22Rv1 (cell line): ENCODE measurements around the gene STK32A.

Experiments
- H3K27ac ChIP-seq: fragments of 450-650 bp; 2 replicates; pipeline ENCODE4 v1.5.1; 2017
- CTCF ChIP-seq: fragments of 450-650 bp; IDR thresholded peaks from 2 replicates; pipeline ENCODE4 v1.5.1; 2017; ENCODE audit warnings: mild to moderate bottlenecking
- ZFX ChIP-seq: fragments of 450-650 bp; IDR thresholded peaks from 2 replicates; pipeline ENCODE4 v1.6.1; 2017; ENCODE audit warnings: antibody characterized with exemption, borderline replicate concordance

Gene STK32A

DNA sequence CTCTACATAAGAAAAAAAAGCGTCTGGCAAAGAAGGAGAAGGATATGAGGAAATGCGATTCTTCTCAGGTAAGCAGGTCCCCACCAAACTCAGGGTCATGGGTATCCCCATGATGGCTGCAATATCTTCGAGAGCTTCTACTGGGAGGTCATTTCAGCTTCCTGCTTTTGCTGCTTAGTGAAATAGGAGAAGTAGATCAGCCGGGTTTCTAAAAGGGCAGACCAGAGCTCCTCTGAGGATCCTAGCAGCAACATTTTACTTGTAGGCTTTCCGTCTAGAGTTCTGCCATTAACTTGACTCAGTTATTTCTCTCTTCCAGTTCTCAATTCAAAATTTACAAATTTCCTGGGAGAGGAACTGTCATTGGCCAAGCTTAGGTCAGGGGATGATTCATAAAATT is 140.3 kb downstream of the STK32A start:
- H3K27ac ChIP-seq: no peak overlapping the region
- TF ChIP-seq ZFX (no peak), CTCF (no peak)

DNA sequence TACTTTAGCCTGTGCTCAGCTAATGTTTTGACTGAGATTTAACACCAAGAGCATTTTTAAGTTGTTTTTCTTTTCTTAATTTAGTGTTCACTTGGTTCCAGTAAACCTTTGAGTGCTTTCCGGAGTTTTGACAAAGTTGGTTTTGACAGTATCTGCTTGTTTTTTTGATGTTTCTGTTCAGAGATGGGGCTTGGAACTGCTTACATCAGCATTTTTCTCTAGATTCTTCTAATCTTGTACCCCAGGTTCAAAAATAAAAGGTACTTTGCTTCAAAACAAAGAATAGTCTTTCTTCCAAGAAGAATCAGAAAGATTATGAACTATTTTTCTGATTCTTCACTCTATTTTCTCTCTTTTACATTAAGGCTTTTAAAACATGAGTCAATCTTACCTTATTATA is 142.9 kb downstream of the STK32A start:
- TF ChIP-seq ZFX: no peak
- no peak for TF ChIP-seq CTCF

GRCh38 chr5:147381555-147381954 is 146.7 kb downstream of the STK32A start:
- H3K27ac ChIP-seq: no peak overlapping the region
- TF ChIP-seq ZFX (no peak), CTCF (no peak)

More for the DNA sequence above, 142.9 kb downstream of the STK32A start:
- H3K27ac ChIP-seq: no peak overlapping the region

DNA sequence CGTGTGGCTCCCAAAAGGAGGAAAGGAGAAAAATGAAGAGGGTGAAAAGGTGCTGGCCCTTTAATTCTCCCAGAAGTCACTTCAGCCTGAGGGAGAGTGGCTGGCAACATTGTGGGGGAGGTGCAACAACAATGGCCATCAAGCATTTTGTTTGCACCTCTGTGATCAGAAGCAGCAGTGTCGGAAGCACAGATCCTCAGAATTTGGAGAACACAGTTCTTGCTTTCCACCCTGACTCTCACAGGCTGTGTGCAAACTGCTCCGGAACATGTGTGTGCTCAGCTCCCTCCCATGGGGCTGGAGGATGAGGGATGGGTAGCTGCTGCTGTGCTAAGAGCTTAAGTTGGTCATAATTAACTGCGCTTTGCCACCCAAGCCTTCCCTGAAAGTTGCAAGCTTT is 147.9 kb downstream of the STK32A start:
- TF ChIP-seq CTCF (no peak), ZFX (no peak)
- no peak overlapping the region for H3K27ac ChIP-seq

DNA sequence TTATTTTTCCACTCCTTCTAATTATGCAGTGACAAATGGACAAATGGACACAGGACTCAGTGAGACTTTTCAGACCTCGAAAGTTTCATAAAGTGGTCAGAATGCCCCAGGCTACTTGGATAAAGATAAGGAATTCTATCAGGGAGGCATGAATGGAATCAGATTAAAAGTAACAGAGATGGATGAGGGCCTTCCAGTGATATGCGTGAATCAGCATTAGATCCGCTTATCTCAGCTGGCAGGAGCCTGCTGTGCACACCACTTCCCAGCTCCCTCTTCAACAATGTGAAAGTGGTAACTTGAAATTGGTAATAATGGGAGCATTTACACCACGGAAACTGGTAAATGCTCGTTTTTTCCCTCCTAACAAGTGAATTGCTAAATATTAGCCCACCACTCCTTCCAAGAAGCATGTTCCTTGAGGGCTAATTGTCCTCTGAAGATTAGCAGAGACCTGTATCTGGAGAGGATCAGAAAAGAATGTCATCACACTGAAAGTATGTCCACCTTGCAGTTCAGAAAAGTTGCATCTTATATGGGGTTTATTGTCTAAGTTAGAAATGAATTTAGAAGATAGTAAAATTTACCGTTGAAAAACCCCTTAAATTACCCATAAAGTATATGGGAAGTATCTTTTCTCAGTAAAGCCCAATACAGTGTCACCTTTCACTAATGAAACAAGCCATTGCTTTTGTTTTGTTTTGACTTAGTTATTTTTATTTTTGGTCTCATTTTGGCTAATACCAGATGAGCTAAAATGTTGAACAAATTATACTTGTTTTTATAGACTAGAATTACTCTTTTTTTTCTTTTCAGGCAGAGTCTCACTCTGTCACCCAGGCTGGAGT is 149.7 kb downstream of the STK32A start:
- TF ChIP-seq CTCF: no peak
- no peak overlapping the region for H3K27ac ChIP-seq

DNA sequence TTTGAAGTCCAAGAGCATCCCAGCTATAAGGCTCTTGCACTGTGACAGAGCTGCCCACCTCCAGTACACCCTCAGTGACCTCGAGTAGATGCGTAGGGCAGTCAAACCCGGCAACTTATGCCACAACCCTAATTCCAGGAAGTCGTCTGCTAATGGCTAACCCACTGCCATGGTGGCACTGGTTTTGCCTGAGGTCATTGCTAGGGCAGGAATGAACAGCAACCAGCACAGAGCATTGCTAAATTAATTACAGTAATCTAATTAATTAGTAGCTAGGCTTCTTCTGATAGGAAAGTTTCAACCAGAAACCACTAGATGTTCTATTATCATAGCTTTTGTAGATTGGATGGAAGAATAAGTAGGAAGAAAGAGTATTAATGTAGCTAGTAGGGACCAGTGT is 152.3 kb downstream of the STK32A start:
- H3K27ac ChIP-seq: no peak overlapping the region
- no peak for TF ChIP-seq CTCF

- H3K27ac ChIP-seq: no peak overlapping the region
- no peak for TF ChIP-seq ZFX
- TF ChIP-seq CTCF: no peak
These were observed 153.6 kb downstream of the STK32A start for GRCh38 chr5:147388184-147389108.
